ENCODE results near the gene STH.

DNA sequence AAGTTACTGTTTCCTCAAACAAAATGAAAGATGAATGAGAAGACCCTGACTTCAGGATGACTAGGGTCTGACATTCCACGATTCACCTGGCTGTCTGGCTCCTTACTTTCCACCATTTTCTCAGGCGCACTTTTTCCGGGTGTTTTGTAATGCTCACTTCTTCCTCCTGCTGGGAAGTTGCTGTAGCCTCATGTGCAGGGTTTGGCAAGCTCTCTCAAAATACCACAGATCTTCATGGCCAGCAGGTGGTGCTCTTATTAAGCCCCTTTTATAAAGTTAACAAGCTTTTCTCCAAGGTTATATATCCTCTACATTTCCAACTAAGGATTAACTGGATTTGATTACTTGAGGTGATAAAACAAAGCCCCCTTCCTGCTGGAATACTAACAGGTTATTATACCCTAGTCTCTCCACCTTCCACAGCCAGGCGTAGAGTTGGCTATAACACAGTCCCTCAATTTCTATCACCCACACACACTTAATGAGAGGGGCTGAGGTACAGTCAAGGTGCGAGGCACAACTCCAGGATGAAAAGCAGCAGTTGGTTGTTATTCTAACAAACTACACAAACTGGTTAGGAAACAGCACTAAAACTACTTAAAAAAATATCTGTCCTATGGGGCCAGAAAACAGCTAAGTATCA lies 45.4 kb downstream of the STH start:
- TF ChIP-seq, protein P1, sequence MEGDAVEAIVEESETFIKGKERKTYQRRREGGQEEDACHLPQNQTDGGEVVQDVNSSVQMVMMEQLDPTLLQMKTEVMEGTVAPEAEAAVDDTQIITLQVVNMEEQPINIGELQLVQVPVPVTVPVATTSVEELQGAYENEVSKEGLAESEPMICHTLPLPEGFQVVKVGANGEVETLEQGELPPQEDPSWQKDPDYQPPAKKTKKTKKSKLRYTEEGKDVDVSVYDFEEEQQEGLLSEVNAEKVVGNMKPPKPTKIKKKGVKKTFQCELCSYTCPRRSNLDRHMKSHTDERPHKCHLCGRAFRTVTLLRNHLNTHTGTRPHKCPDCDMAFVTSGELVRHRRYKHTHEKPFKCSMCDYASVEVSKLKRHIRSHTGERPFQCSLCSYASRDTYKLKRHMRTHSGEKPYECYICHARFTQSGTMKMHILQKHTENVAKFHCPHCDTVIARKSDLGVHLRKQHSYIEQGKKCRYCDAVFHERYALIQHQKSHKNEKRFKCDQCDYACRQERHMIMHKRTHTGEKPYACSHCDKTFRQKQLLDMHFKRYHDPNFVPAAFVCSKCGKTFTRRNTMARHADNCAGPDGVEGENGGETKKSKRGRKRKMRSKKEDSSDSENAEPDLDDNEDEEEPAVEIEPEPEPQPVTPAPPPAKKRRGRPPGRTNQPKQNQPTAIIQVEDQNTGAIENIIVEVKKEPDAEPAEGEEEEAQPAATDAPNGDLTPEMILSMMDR (IDR thresholded peaks at IDR 0.05), result peak; percentile 82
- no peak for TF ChIP-seq EZH2 (IDR thresholded peaks at IDR 0.05)
- no peak for TF ChIP-seq EZH2phosphoT487 (IDR thresholded peaks at IDR 0.05)

Data from neural progenitor cell (in vitro differentiated cells).